Naive B cell (primary cell): Measurements from ENCODE around the gene LAMA5. TPM values are rescaled to one million over a fixed set of nuclear protein-coding genes. Genes with fewer than 3 reads are reported as not detected.

ENCODE experiments used
- ATAC-seq, 2 donors: fragments of 150-1000 bp; cut with Tn5 transposase; 2 replicates each; pipeline ENCODE4 v1.10.0; 2021; ENCODE audit warnings: low read depth in 2 of 2, mild to moderate bottlenecking in 2 of 2, moderate library complexity in 2 of 2
- DNase-seq: peaks from one replicate; pipeline ENCODE4 v3.0.0; 2022
- H3K27ac Mint-ChIP-seq, 6 donors: one replicate each; pipeline ENCODE4 v1.8.0; 2020 to 2022; ENCODE audit warnings: mild to moderate bottlenecking in 6 of 6, mixed read lengths in 6 of 6, moderate library complexity in 5 of 6, inconsistent platforms in 2 of 6
- H3K27me3 Mint-ChIP-seq, 3 donors: one replicate each; pipeline ENCODE4 v1.8.0; 2021 to 2022; ENCODE audit warnings: mixed read lengths in 3 of 3, mild to moderate bottlenecking in 1 of 3
- H3K36me3 Mint-ChIP-seq, 2 donors: one replicate each; pipeline ENCODE4 v1.8.0; 2020 to 2022; ENCODE audit warnings: mixed read lengths in 2 of 2, inconsistent platforms in 1 of 2, mild to moderate bottlenecking in 1 of 2
- H3K4me1 Mint-ChIP-seq, 3 donors: one replicate each; pipeline ENCODE4 v1.8.0; 2020 to 2022; ENCODE audit warnings: mixed read lengths in 3 of 3, inconsistent platforms in 1 of 3, mild to moderate bottlenecking in 1 of 3, moderate library complexity in 1 of 3
- H3K4me3 Mint-ChIP-seq, 8 donors: one replicate each; pipeline ENCODE4 v1.8.0; 2020 to 2022; ENCODE audit warnings: mild to moderate bottlenecking in 8 of 8, mixed read lengths in 8 of 8, moderate library complexity in 8 of 8, inconsistent platforms in 2 of 8
- H3K9me3 Mint-ChIP-seq, 7 donors: one replicate each; pipeline ENCODE4 v1.8.0; 2020 to 2022; ENCODE audit warnings: mixed read lengths in 7 of 7, mild to moderate bottlenecking in 5 of 7, inconsistent platforms in 2 of 7, moderate library complexity in 1 of 7
- polyA plus RNA-seq, 6 donors: library from polyadenylated mRNA; unstranded; fragments of 300-500 nt; fragmentation: Illumina TruSeq; gene quantifications; one replicate each; pipeline ENCODE4 v1.2.3, GENCODE V29; 2021; ENCODE audit warnings: low read depth in 6 of 6

LAMA5 gene
- polyA plus RNA-seq, 6 donors from 2014 or later, result 0.50 to 11.9 (median 6.1) TPM

DNA sequence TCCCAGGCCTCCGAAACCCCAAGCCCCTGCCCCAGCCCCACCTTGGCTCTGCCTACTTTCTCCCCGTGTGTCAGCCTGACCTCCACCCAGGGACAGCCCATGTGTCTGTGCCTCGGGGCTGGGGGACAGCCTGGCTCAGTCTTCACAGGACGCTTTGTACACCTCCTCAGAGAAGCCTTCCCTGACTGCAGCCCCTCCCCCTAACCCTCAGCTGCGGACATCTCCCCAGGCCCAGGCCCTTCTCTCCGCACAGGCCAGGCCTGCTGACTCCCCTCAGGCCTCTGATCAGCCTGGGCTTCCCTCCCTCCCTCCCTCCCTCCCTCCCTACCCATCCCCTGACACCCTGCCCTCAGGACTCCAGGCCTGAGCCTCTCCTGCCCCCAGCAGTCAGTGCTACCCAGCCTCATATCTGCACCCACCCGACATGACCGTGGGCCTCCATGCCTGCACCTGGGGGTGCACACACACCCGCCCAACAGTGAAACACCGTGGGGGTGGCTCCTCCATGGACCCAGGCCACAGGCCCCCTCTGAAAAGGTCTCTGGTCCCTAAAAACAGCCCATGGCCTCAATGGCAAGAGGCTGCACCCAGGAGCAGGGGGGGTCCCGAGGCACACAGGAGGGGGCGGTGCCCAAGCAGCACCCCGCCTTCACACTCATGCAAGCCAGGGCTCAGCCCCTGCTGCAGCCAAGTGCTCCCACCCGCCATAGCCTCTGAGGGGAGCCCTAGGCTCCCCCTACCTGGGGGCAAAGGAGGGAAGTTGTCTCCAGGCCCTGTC, 12.9 kb downstream of the LAMA5 start:
- Mint-ChIP-seq H3K27ac (no peak overlapping the region), H3K36me3 (peaks cover 0 to 4% of the 10 kb centered on the region in 2 donors), H3K4me1 (peaks cover 5 to 20% (median 6%) of the 10 kb centered on the region in 3 donors), H3K4me3 (no peak overlapping the region), H3K27me3 (no peaks in the 10 kb centered on the region), H3K9me3 (peaks cover 0 to 2% (median 0%) of the 10 kb centered on the region in 7 donors)
- no peak for ATAC-seq
- no peak for DNase-seq

DNA sequence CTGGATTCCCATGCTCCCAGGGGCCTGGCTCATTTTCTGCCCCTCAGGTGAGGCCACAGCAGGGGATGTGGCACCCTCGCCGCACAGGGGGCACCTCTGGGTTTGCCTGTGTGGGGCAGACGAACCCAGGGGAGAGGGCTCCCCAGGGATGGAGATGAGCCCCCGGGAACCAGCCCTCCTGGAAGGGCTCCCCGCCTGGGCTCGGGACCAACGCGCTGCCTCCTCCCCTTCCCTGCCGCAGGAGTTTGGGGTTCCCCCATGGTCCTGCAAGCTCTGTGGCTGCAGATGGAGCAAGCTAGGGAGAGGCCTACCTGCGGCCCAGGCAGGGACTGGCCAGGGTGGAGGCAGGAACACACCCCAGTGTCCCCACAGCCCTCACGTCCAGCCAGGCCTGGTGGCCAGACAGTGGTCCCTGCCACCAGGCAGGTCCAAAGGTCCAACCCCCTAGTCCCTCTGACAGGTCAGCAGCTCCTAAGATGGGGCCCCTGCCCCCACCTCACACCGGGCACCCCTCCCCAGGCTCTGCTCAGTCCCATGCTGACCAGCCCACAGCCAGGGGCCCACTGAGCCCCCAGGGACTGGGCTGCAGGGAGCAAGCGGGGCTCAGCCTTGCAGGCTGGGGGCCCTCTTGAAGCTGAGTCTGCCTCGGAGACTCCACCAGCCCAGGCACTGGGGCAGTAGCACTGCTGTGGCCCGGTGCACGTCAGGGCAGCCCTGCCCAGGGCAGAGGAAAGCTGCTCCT, 13.7 kb downstream of the LAMA5 start:
- Mint-ChIP-seq H3K4me1 (peaks cover 3 to 14% (median 3%) of the 10 kb centered on the region in 3 donors), H3K4me3 (no peak overlapping the region), H3K27ac (no peak overlapping the region), H3K36me3 (peaks cover 0 to 12% of the 10 kb centered on the region in 2 donors), H3K27me3 (no peaks in the 10 kb centered on the region), H3K9me3 (peaks cover 0 to 4% (median 0%) of the 10 kb centered on the region in 7 donors)
- no peak for ATAC-seq
- DNase-seq, result no peak

DNA sequence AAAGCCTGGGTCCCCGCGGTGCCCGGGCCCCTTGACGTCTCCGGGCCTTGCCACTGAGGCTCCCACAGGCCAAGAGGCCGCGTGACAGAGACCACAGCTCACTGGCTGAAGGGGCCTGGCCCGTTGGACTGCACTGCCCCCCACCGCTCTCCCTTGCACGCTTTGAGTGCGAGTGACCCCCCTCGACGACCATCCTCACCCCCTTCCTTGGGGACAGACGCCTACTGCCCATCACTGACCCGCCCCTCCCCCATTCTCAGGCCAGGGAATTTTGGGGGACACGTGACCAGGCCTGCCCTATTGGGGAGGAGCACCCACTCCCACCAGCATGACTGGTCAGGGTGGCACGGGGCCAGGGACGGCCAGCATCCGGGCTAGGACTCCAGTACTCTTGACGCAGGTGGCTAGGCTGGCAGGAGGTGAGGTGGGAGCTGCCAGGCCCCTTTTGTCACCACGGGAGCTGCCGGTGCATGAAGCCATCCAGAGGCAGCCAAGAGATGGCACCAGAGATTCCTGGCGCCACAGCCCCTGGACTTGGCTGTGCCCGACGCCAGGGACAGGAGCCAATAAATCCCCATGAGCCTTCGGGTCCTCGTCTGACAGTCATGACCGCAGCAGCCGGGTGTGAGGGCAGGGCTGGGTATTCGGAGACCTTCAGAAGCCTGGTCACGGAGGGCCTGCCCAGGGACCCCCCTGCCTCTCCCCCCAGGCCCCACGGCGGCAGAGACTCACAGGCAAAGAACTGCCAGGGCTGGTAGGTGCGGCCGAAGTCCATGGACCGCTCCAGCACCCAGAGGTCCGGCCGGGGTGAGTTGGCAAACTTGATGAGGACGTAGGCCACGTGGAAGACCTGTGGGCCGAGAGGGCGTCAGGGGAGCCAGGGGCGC, 14.5 kb downstream of the LAMA5 start:
- Mint-ChIP-seq H3K27ac (no peak overlapping the region), H3K36me3 (peaks cover 0 to 18% of the 10 kb centered on the region in 2 donors), H3K9me3 (peaks cover 0 to 4% (median 0%) of the 10 kb centered on the region in 7 donors), H3K4me3 (peak overlapping the region in 1 of 8 donors; percentile 71), H3K27me3 (no peaks in the 10 kb centered on the region), H3K4me1 (peaks cover 2 to 13% (median 3%) of the 10 kb centered on the region in 3 donors)
- ATAC-seq, result no peak
- no peak for DNase-seq

DNA sequence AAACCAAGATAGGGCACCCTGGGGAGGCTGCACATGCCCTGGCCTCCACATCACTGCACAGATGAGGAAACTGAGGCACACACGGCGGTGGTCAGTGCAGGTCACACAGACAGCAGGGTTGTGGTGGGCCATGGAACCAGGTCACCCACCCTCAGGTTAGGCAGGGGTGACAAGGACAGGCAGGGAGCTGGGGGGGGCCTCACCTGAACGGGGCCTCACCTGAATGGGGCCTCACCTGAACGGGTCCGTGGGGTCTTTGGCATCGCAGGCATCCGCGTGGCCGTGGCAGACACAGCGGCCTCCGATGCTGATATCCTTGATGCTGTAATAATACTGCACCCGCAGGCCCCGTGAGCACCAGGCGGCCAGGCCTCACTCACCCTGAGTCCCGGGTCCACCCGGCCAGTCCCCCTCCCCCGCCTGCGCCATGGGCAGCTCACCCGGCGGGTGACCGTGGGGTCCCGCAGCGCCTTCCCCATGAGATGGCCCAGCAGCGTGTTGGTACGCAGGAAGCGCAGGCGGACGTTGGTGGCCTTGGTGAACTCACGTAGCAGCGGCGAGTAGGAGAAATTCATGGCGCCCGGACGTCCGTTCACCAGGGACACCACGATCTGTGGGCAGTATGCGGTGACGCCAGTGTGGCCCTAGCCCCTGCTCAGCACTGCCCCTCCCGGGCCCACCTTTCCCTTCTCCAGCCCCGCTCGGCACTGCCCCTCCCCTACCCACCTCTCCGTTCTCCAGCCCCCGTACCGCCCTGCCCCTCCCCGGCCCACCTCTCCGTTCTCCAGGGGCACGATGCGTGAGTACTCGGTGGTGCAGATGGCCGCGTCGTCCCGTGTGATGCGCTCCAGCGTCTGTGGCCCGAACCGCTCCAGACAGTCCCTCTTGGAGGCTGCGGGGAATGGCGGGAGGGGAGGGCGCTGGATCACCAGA, 15.4 kb downstream of the LAMA5 start:
- no peak overlapping the region for H3K27ac Mint-ChIP-seq
- H3K36me3 Mint-ChIP-seq, result peaks cover 0 to 18% of the 10 kb centered on the region in 2 donors
- no peaks in the 10 kb centered on the region for H3K27me3 Mint-ChIP-seq
- H3K9me3 Mint-ChIP-seq, result peaks cover 0 to 4% (median 0%) of the 10 kb centered on the region in 7 donors
- ATAC-seq, result no peak
- peaks cover 2 to 8% (median 3%) of the 10 kb centered on the region in 3 donors for H3K4me1 Mint-ChIP-seq
- DNase-seq, result no peak
- no peak overlapping the region for H3K4me3 Mint-ChIP-seq

DNA sequence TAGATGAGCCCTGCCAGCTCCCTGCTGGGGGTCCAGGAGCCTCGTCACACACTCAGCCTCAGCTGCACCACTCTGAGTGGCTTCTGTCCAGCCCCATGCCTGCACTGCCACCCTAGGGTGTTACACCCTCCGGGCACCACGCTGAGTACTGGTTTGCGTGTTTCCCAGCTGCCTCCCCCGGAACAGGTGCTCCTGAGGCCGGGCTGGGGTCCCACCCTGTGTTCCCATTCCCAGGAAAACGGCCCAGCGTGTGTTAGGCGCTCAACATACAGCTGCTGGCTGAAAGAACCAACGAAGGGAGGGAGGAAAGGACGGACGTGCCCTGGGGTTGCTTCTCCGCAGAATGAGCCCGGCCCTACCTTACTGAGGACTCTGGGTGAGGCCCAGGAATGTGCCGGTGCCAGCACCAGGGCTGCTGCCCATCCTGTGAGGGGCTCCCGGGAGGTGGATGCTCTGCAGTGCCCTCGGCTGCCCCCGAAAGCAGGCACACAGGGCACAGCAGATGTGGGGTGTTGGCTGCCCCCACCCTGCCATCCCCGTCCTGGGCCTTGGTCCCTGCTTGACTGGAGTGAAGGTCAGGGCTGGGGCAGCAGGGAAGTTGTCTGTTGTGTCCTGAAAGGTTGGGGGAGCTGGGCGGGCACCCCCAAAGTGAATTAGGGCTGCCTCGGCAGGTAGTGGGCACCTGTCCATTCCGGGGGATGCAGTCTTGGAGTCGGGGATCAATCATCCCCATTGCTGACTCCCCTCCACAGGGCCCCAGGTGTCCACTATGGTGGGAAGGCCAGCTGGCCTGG, 16.3 kb downstream of the LAMA5 start:
- no peak for DNase-seq
- peaks cover 2 to 5% (median 3%) of the 10 kb centered on the region in 3 donors for H3K4me1 Mint-ChIP-seq
- H3K9me3 Mint-ChIP-seq, result peaks cover 0 to 4% (median 0%) of the 10 kb centered on the region in 7 donors
- peaks cover 0 to 18% of the 10 kb centered on the region in 2 donors for H3K36me3 Mint-ChIP-seq
- no peak for ATAC-seq
- H3K27me3 Mint-ChIP-seq, result no peaks in the 10 kb centered on the region
- no peak overlapping the region for H3K27ac Mint-ChIP-seq
- H3K4me3 Mint-ChIP-seq, result no peak overlapping the region

DNA sequence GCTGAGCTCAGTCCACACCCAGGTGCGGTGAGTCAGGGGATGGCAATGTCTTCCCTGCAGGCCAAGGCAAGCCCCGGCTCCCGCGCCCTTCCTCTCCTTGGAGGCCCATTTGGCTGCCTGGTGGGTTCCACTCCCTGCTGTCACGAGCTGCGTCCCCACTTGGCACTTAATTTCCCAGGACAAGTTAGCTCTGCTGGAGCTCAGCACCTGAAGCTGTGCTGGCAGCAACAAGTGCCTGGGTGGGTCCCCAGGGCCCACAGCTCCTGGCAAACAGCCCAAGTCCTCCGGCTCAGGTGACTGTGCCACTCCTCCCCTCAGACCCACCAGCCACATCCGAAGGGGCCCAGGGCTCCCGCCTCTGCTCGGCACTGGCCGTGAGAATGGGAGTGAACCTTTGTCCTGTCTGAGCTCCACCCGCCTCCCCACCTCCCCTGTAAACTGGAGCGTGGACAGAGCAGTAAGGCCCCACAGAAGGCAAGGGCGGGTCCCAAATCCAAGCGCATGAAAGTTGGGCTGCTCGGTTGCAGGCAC, 16.9 kb downstream of the LAMA5 start:
- Mint-ChIP-seq H3K27ac (no peak overlapping the region), H3K27me3 (no peaks in the 10 kb centered on the region), H3K9me3 (peaks cover 0 to 4% (median 0%) of the 10 kb centered on the region in 7 donors), H3K4me1 (peaks cover 2 to 5% (median 3%) of the 10 kb centered on the region in 3 donors), H3K4me3 (no peak overlapping the region), H3K36me3 (peaks cover 0 to 18% of the 10 kb centered on the region in 2 donors)
- DNase-seq (no peak), ATAC-seq (no peak)

DNA sequence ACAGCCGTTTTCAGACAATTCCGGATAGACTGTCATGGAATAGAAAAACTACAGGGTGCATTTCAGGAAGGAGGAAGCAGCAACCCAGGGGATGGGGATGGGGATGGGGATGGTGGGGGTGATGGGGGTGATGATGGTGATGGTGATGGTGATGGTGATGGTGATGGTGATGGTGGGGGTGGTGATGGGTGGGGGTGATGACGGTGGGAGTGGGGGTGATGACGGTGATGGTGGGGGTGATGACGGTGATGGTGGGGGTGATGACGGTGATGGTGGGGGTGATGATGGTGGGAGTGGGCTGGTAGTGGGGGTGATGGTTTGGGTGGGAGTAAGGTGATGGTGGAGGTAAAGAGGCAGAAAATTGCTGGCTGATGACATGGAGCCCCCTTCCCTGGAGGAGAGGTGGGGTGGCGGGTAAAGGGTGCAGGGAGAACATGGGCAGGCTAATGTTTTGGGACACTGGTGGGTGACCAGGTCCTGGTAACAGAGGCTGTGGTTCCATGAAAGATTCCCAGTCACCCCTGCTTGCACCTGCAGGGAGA, 17.5 kb downstream of the LAMA5 start:
- H3K27ac Mint-ChIP-seq, result peak overlapping the region in 3 of 6 donors; percentile 67 to 86 (median 75)
- no peak overlapping the region for H3K4me3 Mint-ChIP-seq
- H3K27me3 Mint-ChIP-seq, result no peaks in the 10 kb centered on the region
- H3K9me3 Mint-ChIP-seq, result peaks cover 0 to 4% (median 0%) of the 10 kb centered on the region in 7 donors
- peaks cover 2 to 5% (median 3%) of the 10 kb centered on the region in 3 donors for H3K4me1 Mint-ChIP-seq
- peaks cover 0 to 18% of the 10 kb centered on the region in 2 donors for H3K36me3 Mint-ChIP-seq
- no peak for ATAC-seq
- DNase-seq, result no peak

DNA sequence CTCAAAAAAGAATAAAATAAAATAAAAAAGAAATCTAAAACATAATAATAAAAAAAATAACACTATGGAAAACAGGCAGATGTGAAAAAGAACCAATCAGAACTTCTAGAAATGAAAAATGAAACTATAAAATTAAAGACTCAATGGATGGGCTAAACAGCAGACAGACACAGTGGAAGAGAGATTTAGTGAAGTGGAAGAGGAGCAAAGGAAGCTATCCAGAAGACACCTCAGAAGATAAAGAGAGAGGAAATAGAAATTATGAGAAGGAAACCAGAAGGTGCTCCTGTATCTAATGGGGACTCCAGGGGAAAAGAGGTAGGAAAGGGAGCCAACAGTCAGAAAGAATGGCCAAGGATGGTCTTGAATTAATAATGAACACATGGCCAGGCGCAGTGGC, 18.5 kb downstream of the LAMA5 start:
- H3K27me3 Mint-ChIP-seq, result no peaks in the 10 kb centered on the region
- peak overlapping the region in 1 of 6 donors; percentile 47 for H3K27ac Mint-ChIP-seq
- H3K4me3 Mint-ChIP-seq, result peak overlapping the region in 1 of 8 donors; percentile 44
- H3K4me1 Mint-ChIP-seq, result peaks cover 2 to 5% (median 3%) of the 10 kb centered on the region in 3 donors
- H3K36me3 Mint-ChIP-seq, result peaks cover 0 to 18% of the 10 kb centered on the region in 2 donors
- no peak for DNase-seq
- H3K9me3 Mint-ChIP-seq, result peaks cover 0 to 4% (median 0%) of the 10 kb centered on the region in 7 donors
- ATAC-seq, result no peak

DNA sequence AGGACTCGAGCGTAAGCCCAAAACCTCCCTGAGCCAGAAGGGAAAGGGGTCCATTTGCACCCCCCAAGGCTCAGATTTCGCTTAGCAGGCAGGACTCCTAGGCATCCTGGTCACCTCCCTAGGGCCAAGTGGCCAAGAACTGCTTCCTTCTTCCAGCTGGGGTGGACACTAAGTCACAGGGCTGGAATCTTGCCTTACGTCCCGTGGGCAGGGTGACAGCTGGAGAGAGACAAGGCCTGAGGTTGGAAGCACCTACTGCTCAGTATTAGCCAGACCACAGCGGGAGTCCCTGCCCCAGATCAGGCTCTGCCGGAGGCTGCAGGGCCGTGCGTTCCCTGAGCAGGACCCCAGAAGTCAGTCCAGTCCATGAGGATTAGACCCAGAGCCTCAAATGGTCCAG, 19.7 kb downstream of the LAMA5 start:
- no peaks in the 10 kb centered on the region for H3K27me3 Mint-ChIP-seq
- no peak overlapping the region for H3K27ac Mint-ChIP-seq
- peaks cover 2 to 5% (median 3%) of the 10 kb centered on the region in 3 donors for H3K4me1 Mint-ChIP-seq
- no peak for ATAC-seq
- no peak for DNase-seq
- peaks cover 0 to 18% of the 10 kb centered on the region in 2 donors for H3K36me3 Mint-ChIP-seq
- peaks cover 0 to 4% (median 0%) of the 10 kb centered on the region in 7 donors for H3K9me3 Mint-ChIP-seq
- H3K4me3 Mint-ChIP-seq, result no peak overlapping the region

DNA sequence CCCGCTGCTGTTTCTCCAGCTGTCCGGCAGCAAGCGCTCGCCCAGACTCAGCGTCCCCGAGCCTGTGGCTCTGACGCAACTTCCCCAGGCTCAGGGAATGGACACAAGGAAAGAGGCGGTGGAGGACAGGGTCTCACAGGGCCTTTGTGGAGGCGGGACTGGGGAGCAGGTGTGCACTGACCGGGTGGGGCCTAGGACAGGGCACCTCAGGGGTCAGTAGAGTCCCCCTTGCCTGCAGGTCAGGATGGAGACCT, 20.0 kb downstream of the LAMA5 start:
- H3K4me1 Mint-ChIP-seq, result peaks cover 2 to 5% (median 3%) of the 10 kb centered on the region in 3 donors
- ATAC-seq (no peak), DNase-seq (no peak)
- H3K27ac Mint-ChIP-seq, result no peak overlapping the region
- no peaks in the 10 kb centered on the region for H3K27me3 Mint-ChIP-seq
- no peak overlapping the region for H3K4me3 Mint-ChIP-seq
- peaks cover 0 to 18% of the 10 kb centered on the region in 2 donors for H3K36me3 Mint-ChIP-seq
- peaks cover 0 to 4% (median 0%) of the 10 kb centered on the region in 7 donors for H3K9me3 Mint-ChIP-seq

DNA sequence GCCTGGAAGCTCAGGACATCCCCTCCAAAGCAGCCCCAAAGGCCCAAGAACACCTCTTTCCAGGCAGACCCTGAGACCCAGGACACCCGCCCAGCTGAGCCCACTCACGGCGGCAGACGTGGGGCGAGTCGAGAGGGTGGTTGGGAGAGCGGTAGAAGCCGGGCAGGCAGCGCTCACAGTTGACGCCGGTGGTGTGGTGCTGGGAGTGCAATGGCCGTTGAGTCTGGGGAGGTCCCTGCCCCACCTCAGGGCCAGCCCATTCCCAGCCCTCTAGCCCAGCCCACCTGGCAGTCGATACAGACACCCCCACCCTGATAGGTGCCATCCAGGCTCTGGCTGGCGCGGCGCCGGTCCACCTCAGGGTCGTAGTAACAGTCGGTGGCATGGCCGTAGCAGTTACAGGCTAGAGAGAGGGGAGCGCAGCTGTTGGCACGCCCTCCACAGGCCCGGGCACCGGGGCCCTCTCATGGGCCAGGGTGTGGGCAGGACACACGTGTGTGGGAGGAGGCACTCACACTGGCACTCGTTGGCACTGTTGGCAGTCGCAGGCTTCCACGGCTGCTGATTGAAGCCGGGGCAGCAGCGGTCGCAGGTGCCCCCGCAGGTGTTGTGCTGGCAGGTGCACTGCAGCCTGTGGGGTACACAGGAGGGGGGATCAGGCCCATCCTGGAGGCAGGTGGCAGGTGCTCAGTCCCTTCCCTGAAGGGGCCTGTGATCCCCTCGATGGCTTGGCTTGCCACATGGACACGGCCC, 20.5 kb downstream of the LAMA5 start:
- DNase-seq (no peak), ATAC-seq (no peak)
- Mint-ChIP-seq H3K27me3 (no peaks in the 10 kb centered on the region), H3K4me1 (peaks cover 2 to 5% (median 3%) of the 10 kb centered on the region in 3 donors), H3K36me3 (peaks cover 0 to 18% of the 10 kb centered on the region in 2 donors), H3K27ac (no peak overlapping the region), H3K9me3 (peaks cover 0 to 4% (median 0%) of the 10 kb centered on the region in 7 donors), H3K4me3 (no peak overlapping the region)
